HG02678 (cell line): ENCODE data around the gene KRTAP26-1.

ENCODE experiments used
- ATAC-seq: cut with Tn5 transposase; IDR thresholded peaks from one replicate; pipeline ENCODE4 v1.9.1; 2021; ENCODE audit warnings: mild to moderate bottlenecking, moderate library complexity; ENCODE audit not compliant: unreplicated experiment

Gene KRTAP26-1

GRCh38 chr21:30320215-30320614 is at the start of gene KRTAP26-1:
TSS of gene KRTAP26-1 (minus strand) at chr21:30320315. CDS start at chr21:30320035, 280 bp downstream.
- no peak for ATAC-seq

GRCh38 chr21:30355906-30356305 is 35.8 kb upstream of the KRTAP26-1 start:
- ATAC-seq = no peak

GRCh38 chr21:30354308-30355005 is 34.3 kb upstream of the KRTAP26-1 start:
- ATAC-seq = no peak

GRCh38 chr21:30351534-30351933 is 31.4 kb upstream of the KRTAP26-1 start:
- no peak for ATAC-seq

- no peak for ATAC-seq
Measured at GRCh38 chr21:30349572-30349971, 29.5 kb upstream of the KRTAP26-1 start.

DNA sequence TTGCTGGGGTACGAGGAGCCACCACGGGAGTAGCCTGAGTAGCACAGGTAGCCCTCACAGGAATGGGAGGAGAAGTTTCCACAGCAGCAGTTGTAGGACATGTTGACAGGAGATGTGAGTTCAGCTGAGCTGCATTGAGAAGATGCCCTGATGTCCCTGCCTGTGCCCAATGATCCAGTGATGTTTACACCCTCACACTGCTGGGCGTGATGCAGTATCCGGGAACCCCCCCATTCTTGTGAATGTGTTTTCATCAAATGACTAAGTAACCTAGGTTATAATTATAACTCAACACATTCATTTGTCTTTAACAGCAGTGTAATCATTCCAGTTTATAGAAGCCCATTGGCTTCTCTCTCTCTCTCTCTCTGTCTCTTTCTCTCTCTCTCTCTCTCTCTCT is 28.4 kb upstream of the KRTAP26-1 start, which contains the start of gene KRTAP23-1:
Gene KRTAP23-1 (minus strand): TSS at position 101 of the 400 bp plus-strand sequence. CDS start 0 bp downstream, at position 101.
- no peak for ATAC-seq

- ATAC-seq = no peak
Measured at GRCh38 chr21:30345014-30345413, 24.9 kb upstream of the KRTAP26-1 start.

DNA sequence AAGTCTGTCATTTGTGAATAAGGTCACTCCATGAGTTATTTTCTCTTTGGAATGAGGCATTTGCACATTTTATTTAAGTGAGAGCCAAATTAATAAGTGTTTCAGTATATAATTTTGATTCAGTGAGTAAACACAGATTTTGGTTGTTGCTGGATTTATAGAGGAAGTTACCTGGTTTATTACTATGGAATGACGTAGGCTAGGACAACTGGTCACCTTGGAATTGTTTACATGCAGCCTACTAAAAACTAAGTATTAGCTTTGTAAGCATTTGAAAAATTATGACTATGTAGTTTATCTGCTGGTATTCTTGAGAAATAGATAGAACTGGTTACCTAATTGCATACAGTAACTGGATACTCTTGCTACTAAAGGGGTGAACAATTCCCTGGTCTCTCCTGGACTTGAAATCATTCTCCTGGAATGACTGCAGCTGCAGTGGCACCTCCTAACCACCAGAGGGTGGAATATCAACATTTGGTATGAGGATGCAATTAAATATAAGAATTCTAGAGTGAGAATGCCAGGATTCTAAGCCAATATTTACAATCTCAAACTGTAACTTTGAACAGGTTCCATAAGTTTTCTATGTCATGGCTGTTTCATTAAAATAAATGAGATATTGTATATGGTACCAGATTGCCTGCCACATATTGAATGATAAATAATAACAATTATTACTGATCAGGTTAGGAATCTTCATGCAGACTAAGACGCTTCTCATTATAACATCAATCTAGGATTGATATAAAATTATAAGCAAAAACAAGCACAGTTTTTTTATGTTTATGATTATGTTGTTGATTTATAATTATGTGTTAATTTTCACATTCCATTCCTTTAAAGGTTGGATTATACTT is 20.8 kb upstream of the KRTAP26-1 start:
- no peak for ATAC-seq

GRCh38 chr21:30338717-30339116 is 18.6 kb upstream of the KRTAP26-1 start:
- no peak for ATAC-seq

- no peak for ATAC-seq
Measured at GRCh38 chr21:30337772-30338171, 17.7 kb upstream of the KRTAP26-1 start.

DNA sequence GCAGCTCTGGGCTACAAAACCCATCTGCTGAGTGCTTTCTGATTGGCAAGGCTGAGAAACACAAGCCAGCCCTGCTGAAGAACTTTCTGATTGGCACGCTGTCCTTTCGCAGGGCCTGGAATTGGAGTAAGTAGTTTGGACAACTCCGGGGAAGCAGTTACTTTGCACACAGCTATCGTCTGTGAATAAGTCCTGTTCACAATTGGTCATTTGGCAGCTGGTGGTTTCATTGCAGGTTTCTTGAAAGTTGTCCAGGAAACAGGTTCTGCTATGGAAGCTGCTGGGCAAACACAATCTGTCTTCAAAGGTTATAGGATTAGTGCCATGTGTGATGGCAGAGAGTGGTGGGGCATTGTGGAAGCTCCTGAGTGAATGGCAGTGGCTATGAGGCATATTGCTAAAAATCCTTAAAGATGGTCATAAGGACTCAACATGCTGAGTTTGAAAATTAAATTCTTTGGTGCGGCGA is 17.2 kb upstream of the KRTAP26-1 start, which contains the start of gene KRTAP27-1:
Gene KRTAP27-1 (minus strand): TSS at position 419 of the 469 bp plus-strand sequence. CDS start 26 bp downstream, at position 393.
- ATAC-seq = no peak

DNA sequence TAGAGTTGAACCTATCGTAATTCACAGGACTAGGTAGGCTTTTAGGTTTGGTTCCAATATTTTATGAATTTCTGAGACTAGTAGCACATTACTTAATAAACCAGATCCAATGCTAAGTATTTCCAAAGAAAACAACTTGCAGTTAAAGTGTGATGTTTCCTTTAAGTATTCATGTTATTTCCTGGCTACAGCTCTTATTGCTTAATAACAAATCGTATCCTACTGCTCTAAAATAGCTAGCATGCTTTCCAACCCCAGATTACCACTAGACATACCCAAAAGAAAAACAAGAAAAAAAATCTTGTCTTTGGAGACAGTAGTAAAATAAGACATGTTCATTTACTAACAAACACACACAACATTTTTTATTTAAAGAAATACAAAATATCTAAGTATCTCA is 16.5 kb upstream of the KRTAP26-1 start:
- no peak for ATAC-seq

DNA sequence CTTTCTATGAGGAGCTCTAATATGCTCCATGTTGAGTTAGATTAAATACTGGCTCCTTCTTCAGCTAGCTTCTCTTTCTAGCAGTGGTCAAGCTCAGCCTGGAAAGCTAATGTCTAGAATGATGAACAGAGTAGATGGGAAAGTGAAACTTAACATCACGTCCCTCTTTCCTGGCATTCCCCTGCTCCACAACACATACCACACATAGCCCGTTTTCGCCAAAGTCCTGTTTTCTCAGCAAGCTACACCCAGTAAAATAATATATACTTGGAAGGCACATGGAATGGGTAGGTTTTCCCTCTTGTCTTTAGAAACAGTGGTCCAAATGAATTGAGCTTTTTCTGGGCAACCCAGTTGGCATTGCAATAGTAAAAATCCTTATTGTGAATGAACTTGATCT is 13.6 kb upstream of the KRTAP26-1 start:
- no peak for ATAC-seq

DNA sequence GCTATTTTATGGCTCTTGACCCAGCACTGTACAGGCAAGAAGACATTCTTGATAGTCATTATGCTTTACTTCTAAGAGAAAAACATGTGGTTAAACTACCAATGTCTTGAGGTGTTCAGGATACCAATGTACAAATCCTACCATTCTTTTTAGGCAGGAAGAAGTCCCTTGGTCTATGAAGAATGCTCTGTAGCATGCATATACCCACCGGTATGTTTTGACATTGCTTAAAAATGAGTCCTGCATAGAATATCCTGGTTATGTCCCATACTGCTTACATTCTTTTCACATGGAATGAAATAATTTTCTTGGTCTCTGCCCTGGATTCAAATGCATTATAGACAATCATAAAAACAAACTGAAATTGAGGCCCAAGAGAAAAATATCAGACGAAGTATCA is 12.6 kb upstream of the KRTAP26-1 start:
- no peak for ATAC-seq

DNA sequence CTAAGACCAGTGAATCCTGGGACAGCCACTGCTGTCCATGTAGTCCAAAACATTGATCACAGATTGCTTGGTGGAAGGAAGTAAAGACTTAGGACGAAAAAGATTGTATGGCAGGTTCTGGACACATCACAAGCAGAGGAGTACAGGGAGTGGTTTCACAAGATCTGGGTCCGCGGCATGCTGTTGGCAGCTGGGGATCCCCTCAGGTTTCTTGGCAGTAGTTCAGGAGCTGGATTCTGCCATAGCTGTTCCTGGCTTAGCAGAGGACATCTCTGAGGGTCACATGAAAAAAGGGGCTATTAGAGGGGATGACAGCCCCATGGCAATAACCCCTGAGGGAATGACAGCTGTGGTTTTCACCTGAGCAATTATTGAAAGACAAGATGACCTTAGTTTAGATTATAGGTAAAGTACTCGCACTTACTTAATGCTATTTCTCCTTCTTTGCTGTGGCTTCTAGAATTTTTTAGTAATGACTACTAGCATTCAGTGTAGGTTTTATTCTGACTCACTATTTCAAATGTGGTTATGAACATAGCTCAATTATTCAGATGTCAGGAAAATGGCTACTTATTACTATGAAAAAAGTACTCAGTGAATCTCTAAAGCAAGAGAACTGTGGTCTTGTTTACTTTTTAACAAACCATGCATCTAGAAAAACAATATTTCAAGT is 9.2 kb upstream of the KRTAP26-1 start:
- ATAC-seq = no peak

- ATAC-seq = no peak
Measured at GRCh38 chr21:30326390-30326789, 6.3 kb upstream of the KRTAP26-1 start.

- no peak for ATAC-seq
Measured at GRCh38 chr21:30315701-30316100, 4.4 kb downstream of the KRTAP26-1 start.

- ATAC-seq = no peak
Measured at GRCh38 chr21:30306884-30307283, 13.2 kb downstream of the KRTAP26-1 start.

DNA sequence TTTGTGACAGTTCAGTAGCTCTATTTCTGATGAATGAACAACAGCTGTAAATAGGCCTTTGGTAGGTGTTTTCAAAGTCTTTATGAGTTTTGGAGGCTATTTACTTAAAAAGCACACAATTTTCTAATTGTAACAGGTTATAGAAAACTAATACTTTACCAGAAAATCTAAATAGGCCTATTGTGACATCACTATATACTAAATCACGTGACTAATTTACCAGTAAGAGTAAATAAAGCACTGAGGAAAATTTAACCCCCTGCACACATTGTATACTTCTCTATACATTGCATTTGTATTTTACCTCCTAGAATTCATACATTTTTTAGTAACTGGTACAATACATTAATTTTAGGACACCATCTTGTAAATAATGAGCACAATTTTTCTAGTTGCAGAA is 15.0 kb downstream of the KRTAP26-1 start:
- no peak for ATAC-seq

DNA sequence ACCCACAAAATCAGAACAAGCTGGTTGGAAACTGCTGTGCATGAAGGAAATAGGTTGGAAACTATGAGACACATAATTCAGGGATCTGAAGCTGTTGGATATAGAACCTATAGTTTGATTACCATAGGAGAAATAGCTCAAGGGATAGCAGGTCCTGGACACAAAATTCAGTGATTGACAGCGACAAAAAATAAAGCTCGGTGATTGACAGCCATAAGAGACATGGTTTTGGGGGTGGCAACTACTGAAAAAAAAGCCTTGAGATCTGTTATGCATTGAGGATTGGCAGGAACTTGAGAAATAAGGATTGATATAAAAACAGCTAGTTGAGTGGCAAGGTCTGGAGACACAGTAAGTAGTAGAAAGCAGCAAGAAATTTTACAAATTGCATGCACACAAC is 30.9 kb downstream of the KRTAP26-1 start, which contains the start of gene KRTAP25-1:
Gene KRTAP25-1 (minus strand): TSS at position 300 of the 400 bp plus-strand sequence. CDS start 24 bp downstream, at position 276.
- ATAC-seq = no peak

DNA sequence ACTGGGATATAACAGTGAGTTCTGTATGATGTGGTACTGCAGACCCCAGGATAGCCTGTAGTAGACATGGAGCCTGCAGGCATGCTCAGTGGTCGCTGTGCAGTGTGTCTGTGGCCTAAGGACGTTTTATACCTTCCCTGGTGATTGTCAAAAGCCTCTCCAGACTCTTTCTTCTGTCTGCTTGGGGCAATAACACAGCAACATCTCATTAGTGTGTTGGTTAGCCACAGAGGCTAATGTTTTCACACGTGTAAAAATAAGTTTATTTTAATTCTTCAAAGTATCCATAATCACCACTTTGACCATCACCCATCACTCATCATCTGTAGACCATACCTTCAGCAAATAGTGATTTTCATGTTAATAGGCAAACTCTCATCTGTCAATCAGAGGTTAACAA is 37.3 kb downstream of the KRTAP26-1 start, which contains the start of gene KRTAP24-1:
Gene KRTAP24-1 (minus strand): TSS at position 101 of the 400 bp plus-strand sequence. CDS start 18 bp downstream, at position 83.
- no peak for ATAC-seq
